Activated T-helper 2 cell treated with anti-CD3 and anti-CD28 coated beads, Interferon-gamma antibody, Interleukin-2, Interleukin-4, amounts not matched to agents 10 μg/mL and 5 μg/mL and 100 μg/mL, durations not matched to agents 14 hours and 24 hours and 36 hours (primary cell): ENCODE data around the gene YLPM1. TPM values are rescaled to one million over a fixed set of nuclear protein-coding genes. Genes with fewer than 3 reads are reported as not detected.

Experiments
- DNase-seq: peaks from one replicate; pipeline ENCODE4 v3.0.0; 2021; ENCODE audit warnings: low spot score
- H3K27ac Mint-ChIP-seq: one replicate; pipeline ENCODE4 v1.8.0; 2021; ENCODE audit warnings: mixed read lengths
- H3K27me3 Mint-ChIP-seq: one replicate; pipeline ENCODE4 v1.8.0; 2021; ENCODE audit warnings: low read depth, mixed read lengths
- H3K36me3 Mint-ChIP-seq: one replicate; pipeline ENCODE4 v1.8.0; 2021; ENCODE audit warnings: low read depth, mixed read lengths
- H3K4me1 Mint-ChIP-seq: one replicate; pipeline ENCODE4 v1.8.0; 2021; ENCODE audit warnings: low read depth, mixed read lengths
- H3K4me3 Mint-ChIP-seq: one replicate; pipeline ENCODE4 v1.8.0; 2021; ENCODE audit warnings: low read depth, mild to moderate bottlenecking, moderate library complexity, mixed read lengths
- H3K9me3 Mint-ChIP-seq: one replicate; pipeline ENCODE4 v1.8.0; 2021; ENCODE audit warnings: mixed read lengths
- intact Hi-C: fragments of 100-400 bp; cut with micrococcal nuclease; formaldehyde crosslinking; loops from one replicate; pipeline ENCODE4 v1.15.1; 2023
- total RNA-seq: library from RNA; stranded (reverse); gene quantifications from 2 replicates; pipeline ENCODE4 v1.2.3, GENCODE V29; 2022

Gene YLPM1
- total RNA-seq, 1 donor from 2014 or later: 75.1 TPM

DNA sequence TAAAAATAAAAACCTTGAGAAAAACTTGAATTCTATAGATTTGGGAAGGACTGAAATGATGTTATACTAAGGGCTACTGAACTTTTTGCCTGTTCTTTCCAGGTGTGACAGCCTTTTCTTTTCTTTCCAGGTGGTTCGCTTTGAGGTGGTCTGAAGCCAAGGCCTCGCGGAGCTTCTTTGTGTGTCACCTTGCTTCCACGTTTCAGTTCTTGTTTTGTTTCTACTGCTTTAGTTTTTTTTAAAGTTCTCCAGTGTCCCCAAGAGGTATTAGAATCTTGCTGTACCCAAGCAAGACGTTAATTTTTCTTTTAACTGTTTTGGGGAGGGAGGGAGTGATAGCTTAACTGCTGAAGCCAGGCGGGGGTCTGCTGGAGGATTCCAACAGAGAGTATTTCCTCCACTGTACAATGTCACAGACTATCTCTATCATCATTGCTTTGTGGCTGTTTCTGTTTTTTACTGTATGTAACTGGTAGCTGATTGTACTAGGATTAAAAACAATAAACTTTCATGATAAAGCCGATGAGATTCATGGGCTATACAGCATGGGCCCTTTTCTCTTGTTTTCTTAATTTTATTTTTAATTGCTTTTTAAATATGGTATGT is 72.6 kb downstream of the YLPM1 start:
- H3K36me3 Mint-ChIP-seq: peaks cover 35% of the 10 kb centered on the region
- no peaks in the 10 kb centered on the region for H3K27me3 Mint-ChIP-seq
- H3K4me3 Mint-ChIP-seq: no peak overlapping the region
- no peaks in the 10 kb centered on the region for H3K9me3 Mint-ChIP-seq
- intact Hi-C loops: loop anchor here (2.0 kb wide), 1 partner anchor 71 kb away; no protein-coding TSS in a partner anchor
- H3K4me1 Mint-ChIP-seq: peaks cover 43% of the 10 kb centered on the region
- H3K27ac Mint-ChIP-seq: peak overlapping the region; percentile 31
- DNase-seq: no peak

DNA sequence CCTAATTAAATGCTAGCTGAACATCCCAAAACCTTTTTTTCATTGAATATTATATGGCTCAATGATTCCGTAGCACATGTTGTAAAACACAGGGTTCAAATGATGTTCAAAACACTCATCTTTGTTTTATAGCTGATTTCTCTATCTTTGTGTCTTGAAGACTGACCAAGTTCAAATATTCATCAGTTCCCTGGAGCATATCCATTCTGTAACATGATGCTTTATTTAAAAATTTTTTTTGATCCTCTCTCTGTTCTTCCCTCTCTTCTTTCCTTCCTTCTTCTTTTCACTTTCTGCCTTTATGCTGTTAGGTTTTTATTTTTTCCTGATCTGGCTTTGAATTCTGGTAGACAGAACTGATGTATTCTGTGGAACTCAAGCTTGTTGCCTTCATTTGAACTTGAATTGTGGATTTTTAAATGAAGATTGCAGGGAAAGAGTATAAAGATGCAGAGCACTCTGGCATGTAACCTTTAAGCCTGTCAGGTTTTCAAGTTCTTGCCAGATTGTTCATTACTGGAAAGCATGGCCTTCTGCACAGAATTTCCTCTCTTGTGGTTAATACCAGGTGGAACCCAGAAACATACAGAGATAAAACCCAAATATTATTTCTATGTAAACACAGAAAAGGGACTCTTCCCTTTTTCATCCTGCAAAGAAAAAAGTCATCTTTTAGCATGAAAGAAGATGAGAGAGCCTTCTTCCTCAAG is 73.3 kb downstream of the YLPM1 start:
- H3K9me3 Mint-ChIP-seq: no peaks in the 10 kb centered on the region
- peak overlapping the region; percentile 78 for H3K27ac Mint-ChIP-seq
- peaks cover 50% of the 10 kb centered on the region for H3K4me1 Mint-ChIP-seq
- peak overlapping the region; percentile 37 for H3K4me3 Mint-ChIP-seq
- intact Hi-C loops: loop anchor here (2.0 kb wide), 1 partner anchor 72 kb away; no protein-coding TSS in a partner anchor
- peaks cover 40% of the 10 kb centered on the region for H3K36me3 Mint-ChIP-seq
- H3K27me3 Mint-ChIP-seq: no peaks in the 10 kb centered on the region
- DNase-seq: no peak

DNA sequence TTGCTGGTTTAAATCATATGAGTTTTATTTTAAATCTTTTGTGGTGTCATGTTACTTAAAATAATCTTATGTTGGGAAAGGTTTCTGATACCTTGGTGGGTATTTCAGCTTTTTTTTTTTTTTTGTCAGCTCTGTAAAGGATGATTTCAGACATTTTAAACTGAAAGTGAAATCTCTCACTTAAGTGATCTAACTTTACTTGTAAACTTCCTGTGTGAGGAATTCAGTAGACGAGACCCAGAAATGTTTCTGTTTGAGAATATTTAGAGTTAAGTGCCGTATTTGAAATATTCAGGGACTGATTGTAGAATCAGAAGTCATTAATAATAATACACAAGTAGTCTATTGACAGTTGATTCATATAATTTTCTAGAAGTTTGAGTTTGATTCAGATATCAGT is 75.0 kb downstream of the YLPM1 start:
- no peak for DNase-seq
- peaks cover 46% of the 10 kb centered on the region for H3K36me3 Mint-ChIP-seq
- peak overlapping the region; percentile 53 for H3K4me3 Mint-ChIP-seq
- H3K9me3 Mint-ChIP-seq: no peaks in the 10 kb centered on the region
- no peaks in the 10 kb centered on the region for H3K27me3 Mint-ChIP-seq
- peaks cover 56% of the 10 kb centered on the region for H3K4me1 Mint-ChIP-seq
- peak overlapping the region; percentile 86 for H3K27ac Mint-ChIP-seq
- intact Hi-C loops: no loop called here

DNA sequence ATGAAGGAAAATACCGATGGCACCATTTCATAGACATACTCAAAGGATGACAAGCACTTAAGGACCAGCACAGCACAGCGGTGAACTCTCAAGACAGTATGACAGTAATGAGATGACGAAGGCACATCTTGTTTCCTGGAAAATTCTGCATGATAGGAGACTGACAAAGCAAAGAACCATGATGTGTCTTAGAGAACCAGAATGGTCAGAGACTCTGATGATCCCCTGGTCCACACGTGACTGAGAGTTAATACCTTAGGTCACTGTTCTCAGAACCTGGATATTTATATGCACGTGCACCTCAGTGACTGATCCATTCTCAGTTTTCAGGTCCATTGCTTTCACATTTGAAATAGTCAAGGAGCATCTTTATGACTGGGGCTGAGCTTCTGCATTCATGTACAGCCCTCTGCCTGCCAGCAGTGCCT is 77.5 kb downstream of the YLPM1 start:
- no peak for DNase-seq
- Mint-ChIP-seq H3K9me3 (no peaks in the 10 kb centered on the region), H3K27me3 (no peaks in the 10 kb centered on the region), H3K27ac (peak overlapping the region; percentile 73), H3K36me3 (peaks cover 34% of the 10 kb centered on the region), H3K4me1 (peaks cover 47% of the 10 kb centered on the region), H3K4me3 (no peak overlapping the region)
- intact Hi-C loops: loop anchor here (2.0 to 5.0 kb wide), 3 partner anchors 42 to 223 kb away; partner anchors contain the start of gene DLST

DNA sequence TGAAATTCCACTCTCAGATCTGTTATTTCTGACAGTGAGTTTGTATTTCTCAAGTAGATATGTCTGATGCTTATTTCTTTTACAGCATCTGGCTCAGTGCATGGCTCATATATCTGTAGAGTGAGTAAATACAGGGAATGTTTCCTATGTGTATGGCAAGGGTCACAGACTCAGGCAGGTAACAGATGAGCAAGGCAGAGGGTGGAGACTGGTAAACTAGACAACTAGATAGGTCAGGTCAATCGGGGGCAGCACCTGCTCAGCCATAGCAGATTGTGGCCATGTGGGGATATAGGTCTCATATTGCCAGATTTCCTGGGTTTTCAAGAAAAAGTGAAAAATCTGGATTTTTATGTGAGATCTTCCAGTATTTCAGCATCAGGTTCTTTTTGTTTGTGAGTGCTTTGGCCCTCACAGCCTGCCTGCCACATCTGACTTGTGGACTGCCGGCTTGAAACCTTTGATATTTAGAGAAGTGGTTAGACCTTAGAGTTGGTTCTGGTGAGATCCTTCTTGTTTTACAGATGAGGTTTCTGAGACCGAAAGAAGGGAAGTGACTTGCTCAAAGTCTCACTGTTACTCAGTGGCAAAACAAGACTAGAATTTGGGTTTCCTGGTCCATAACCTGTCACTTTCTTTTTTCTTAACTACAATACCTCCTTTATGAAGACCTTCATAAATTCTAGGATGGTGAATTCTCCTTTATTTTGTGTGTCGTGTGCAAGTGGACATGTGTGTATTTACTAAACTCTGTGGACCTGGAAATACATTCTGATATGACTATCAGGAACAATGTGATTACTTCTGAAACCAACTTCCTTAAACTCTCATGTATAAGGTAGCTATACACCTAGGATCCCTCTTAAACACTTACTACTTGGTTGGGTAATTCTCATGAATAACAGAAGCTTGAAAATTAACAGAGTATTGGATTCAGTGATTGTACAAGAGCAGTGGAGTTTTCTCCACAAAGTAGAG is 78.4 kb downstream of the YLPM1 start:
- intact Hi-C loops: loop anchor here (2.0 to 5.0 kb wide), 3 partner anchors 41 to 224 kb away; partner anchors contain the start of gene DLST
- H3K36me3 Mint-ChIP-seq: peaks cover 29% of the 10 kb centered on the region
- no peak for DNase-seq
- peaks cover 43% of the 10 kb centered on the region for H3K4me1 Mint-ChIP-seq
- H3K27ac Mint-ChIP-seq: peak overlapping the region; percentile 73
- H3K9me3 Mint-ChIP-seq: no peaks in the 10 kb centered on the region
- H3K27me3 Mint-ChIP-seq: no peaks in the 10 kb centered on the region
- H3K4me3 Mint-ChIP-seq: peak overlapping the region; percentile 45

DNA sequence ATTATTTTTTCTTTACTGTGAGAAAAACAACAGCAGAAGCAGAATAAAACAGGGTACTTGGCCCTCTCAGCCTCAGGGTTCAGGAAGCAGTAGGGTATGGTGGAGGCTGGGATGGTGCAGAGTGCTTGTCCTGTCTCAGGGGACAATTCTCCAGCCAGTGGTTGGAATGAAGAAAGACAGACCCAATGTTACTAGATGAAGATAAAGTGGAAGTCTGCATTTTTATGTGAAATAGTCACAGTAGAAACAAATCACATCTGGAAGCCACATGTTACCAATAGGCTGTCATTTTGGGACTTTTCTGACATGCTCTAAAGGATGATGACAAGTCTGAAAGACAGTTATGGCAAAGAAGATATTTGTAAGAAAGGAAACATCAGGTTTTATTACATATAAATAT is 80.5 kb downstream of the YLPM1 start:
- Mint-ChIP-seq H3K4me1 (peaks cover 27% of the 10 kb centered on the region), H3K36me3 (peaks cover 19% of the 10 kb centered on the region), H3K27ac (no peak overlapping the region), H3K9me3 (no peaks in the 10 kb centered on the region), H3K4me3 (no peak overlapping the region), H3K27me3 (no peaks in the 10 kb centered on the region)
- intact Hi-C loops: loop anchor here (5.0 kb wide), 2 partner anchors 39 to 226 kb away; partner anchors contain the start of gene DLST
- DNase-seq: no peak

DNA sequence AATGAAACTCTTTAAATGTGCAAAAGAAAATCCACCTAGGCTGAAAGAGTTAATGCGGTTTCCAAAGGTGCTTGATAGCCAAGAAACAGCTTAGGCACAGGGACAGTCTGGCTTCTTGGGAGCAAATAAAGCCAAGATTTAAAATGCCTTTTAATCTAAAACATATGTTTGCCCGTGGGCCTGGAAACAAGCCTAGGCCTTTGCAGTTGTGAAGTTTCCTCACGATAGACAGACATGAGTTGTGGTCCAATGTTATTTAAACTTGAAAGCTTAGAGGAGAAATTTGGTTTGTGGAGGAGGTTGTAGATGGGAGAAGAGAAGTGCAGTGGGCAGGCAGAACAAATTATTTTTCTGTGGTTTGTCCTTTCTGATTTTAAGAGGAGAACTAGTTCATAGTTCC is 83.1 kb downstream of the YLPM1 start:
- no peaks in the 10 kb centered on the region for H3K27me3 Mint-ChIP-seq
- H3K4me1 Mint-ChIP-seq: peaks cover 15% of the 10 kb centered on the region
- H3K9me3 Mint-ChIP-seq: no peaks in the 10 kb centered on the region
- peak overlapping the region; percentile 29 for H3K27ac Mint-ChIP-seq
- DNase-seq: no peak
- intact Hi-C loops: no loop called here
- peaks cover 7% of the 10 kb centered on the region for H3K36me3 Mint-ChIP-seq
- H3K4me3 Mint-ChIP-seq: no peak overlapping the region

DNA sequence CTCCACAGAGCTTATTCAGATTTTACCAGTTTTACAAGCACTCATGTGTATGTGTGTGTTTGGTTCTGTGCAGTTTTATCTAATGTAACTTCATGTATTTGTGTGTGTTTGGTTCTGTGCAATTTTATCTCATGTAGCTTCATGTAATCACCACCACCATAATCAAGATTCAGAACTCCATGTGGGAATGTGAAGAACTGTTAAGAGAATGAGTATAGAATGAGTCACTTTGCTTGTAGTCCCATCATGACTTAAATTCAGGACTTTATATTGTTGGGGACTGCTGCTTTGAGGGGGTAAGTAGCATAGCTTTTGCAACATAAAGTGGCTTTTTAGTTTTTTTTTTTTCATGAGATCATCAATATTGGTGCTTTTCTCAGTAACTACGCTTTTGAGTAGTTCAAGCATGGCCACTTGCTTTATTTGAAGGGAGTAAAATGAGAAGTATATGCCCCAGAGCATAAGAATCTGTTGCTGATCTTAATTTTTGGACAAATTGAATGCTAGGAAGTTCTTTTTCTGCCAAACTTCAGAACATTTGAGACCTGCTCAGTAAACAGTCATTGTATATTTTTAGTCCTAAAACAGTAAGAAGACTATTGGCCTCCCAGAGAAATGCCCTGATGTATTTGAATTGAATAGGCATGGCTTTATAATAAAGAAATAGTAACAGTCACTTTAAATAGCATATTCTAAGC is 84.0 kb downstream of the YLPM1 start:
- peaks cover 6% of the 10 kb centered on the region for H3K4me1 Mint-ChIP-seq
- intact Hi-C loops: no loop called here
- H3K27ac Mint-ChIP-seq: no peak overlapping the region
- H3K9me3 Mint-ChIP-seq: no peaks in the 10 kb centered on the region
- H3K4me3 Mint-ChIP-seq: no peak overlapping the region
- no peak for DNase-seq
- peaks cover 3% of the 10 kb centered on the region for H3K36me3 Mint-ChIP-seq
- H3K27me3 Mint-ChIP-seq: no peaks in the 10 kb centered on the region

DNA sequence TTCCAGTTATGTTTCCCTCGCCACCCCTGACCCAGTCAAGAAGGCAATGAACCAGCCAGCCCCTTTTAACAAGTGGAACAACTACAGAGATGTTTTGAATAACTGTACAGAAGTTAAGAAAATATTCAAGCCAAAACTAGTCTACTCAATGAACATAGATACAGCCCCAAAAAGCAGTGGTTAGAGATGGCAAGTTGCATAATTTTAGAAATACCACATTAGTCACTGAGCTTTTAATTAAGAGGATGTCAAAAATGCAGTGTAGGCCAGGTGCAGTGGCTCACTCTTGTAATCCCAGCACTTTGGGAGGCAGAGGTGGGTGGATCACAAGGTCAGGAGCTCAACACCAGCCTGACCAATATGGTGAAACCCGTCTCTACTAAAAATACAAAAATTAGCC is 85.7 kb downstream of the YLPM1 start:
- no peaks in the 10 kb centered on the region for H3K36me3 Mint-ChIP-seq

DNA sequence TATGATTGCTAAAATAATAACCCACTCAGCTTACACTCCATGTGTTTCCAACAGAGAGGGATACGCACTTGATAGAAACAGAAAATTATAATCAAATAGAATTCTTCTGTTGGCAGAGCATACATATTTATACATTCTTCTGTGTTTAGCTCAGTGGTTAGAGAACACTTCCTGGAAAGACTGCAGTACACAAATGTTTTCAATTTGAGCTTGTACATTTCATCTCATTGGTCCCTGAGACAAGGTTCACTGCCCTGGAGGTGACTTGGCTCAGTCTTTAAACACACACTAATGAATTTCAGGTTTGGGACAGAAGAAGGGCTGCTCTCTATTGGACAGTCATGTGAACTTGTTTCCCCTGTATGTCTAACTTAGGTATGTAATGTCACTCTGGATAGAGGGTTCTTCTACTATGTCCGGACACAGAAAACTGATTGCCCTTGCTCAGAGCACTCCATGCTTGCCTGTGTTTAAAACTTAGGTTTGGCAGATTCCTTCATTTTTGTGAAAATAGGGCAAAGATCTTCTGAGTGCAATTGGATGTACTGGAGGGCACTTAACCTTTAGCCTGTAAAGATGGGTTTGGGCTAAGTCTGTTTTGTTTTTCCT is 89.9 kb downstream of the YLPM1 start:
- Mint-ChIP-seq H3K9me3 (no peaks in the 10 kb centered on the region), H3K4me3 (no peak overlapping the region), H3K27ac (no peak overlapping the region), H3K36me3 (no peaks in the 10 kb centered on the region), H3K27me3 (no peaks in the 10 kb centered on the region), H3K4me1 (peaks cover 6% of the 10 kb centered on the region)
- intact Hi-C loops: no loop called here
- DNase-seq: no peak

More for the DNA sequence above, 85.7 kb downstream of the YLPM1 start:
- Mint-ChIP-seq H3K27me3 (no peaks in the 10 kb centered on the region), H3K4me3 (no peak overlapping the region), H3K27ac (no peak overlapping the region), H3K9me3 (no peaks in the 10 kb centered on the region), H3K4me1 (peaks cover 12% of the 10 kb centered on the region)
- no peak for DNase-seq
- intact Hi-C loops: no loop called here

DNA sequence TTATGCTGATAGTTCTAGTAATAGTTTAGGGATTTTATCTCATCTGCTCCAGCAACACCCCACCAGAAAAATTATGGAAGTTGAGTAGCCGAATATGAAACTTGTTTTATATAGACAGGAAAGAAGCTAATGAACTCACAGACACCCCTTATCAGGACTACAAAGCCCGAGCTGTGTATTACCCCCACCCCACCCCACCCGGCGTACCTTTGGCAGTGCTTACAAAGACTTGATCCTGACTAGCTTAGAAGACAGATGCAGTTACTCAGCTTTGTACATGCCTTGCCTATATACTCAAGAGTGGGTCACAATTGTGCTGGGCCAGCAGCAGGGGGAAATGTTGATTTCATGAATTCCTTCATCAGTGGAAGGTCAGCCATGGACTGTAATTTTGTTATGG is 90.5 kb downstream of the YLPM1 start:
- H3K9me3 Mint-ChIP-seq: no peaks in the 10 kb centered on the region
- H3K4me1 Mint-ChIP-seq: peaks cover 6% of the 10 kb centered on the region
- no peak overlapping the region for H3K4me3 Mint-ChIP-seq
- no peak overlapping the region for H3K27ac Mint-ChIP-seq
- no peak for DNase-seq
- intact Hi-C loops: no loop called here
- H3K27me3 Mint-ChIP-seq: no peaks in the 10 kb centered on the region
- H3K36me3 Mint-ChIP-seq: no peaks in the 10 kb centered on the region

DNA sequence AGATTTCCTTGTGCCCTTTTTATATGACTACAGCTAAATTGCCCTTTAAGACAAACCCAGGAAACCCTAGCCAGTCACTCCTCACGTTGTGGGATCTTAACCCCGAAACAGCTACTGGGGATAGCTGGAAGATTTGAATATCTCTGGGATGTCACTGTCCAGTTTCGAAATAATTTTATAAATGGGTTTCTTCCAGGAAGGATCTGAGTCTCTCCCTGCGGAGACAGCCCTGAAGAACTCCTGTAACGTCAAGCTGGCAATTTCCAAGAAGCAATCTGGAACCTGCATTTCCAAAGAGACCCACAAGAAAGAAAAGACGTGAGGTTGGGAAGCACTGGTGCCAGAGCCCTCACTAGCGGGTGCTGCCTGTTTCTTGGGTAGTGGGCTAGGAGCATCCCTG is 91.9 kb downstream of the YLPM1 start:
- no peak overlapping the region for H3K4me3 Mint-ChIP-seq
- H3K9me3 Mint-ChIP-seq: no peaks in the 10 kb centered on the region
- H3K27ac Mint-ChIP-seq: no peak overlapping the region
- DNase-seq: no peak
- H3K4me1 Mint-ChIP-seq: peaks cover 6% of the 10 kb centered on the region
- no peaks in the 10 kb centered on the region for H3K36me3 Mint-ChIP-seq
- intact Hi-C loops: no loop called here
- no peaks in the 10 kb centered on the region for H3K27me3 Mint-ChIP-seq
